ENCODE results near the gene B4GALT1.

B4GALT1 gene

GRCh38 chr9:33117796-33118195 lies 49.3 kb downstream of the B4GALT1 start:
- no peak for DNase-seq

GRCh38 chr9:33117306-33117705 lies 49.8 kb downstream of the B4GALT1 start:
- no peak for DNase-seq

GRCh38 chr9:33116860-33117259 lies 50.3 kb downstream of the B4GALT1 start:
- DNase-seq: no peak

GRCh38 chr9:33114746-33115145 lies 52.4 kb downstream of the B4GALT1 start:
- DNase-seq: no peak

GRCh38 chr9:33113799-33114547 lies 53.2 kb downstream of the B4GALT1 start:
- no peak for DNase-seq

- no peak for DNase-seq
These were observed 55.0 kb downstream of the B4GALT1 start for GRCh38 chr9:33112094-33112493.

GRCh38 chr9:33111631-33112030 lies 55.5 kb downstream of the B4GALT1 start:
- DNase-seq: no peak

GRCh38 chr9:33110686-33111085 lies 56.5 kb downstream of the B4GALT1 start:
- no peak for DNase-seq

- DNase-seq: no peak
These were observed 57.1 kb downstream of the B4GALT1 start for GRCh38 chr9:33109850-33110595.

GRCh38 chr9:33109097-33109496 lies 58.0 kb downstream of the B4GALT1 start:
- DNase-seq: no peak

GRCh38 chr9:33108472-33108871 lies 58.7 kb downstream of the B4GALT1 start:
- no peak for DNase-seq

GRCh38 chr9:33107762-33108161 lies 59.4 kb downstream of the B4GALT1 start:
- no peak for DNase-seq

- no peak for DNase-seq
These were observed 60.1 kb downstream of the B4GALT1 start for GRCh38 chr9:33106827-33107621.

- DNase-seq: no peak
These were observed 60.8 kb downstream of the B4GALT1 start for GRCh38 chr9:33106372-33106771.

- DNase-seq: no peak
These were observed 61.2 kb downstream of the B4GALT1 start for GRCh38 chr9:33105959-33106358.

GRCh38 chr9:33105504-33105903 lies 61.6 kb downstream of the B4GALT1 start:
- no peak for DNase-seq

GRCh38 chr9:33104401-33104800 lies 62.7 kb downstream of the B4GALT1 start:
- DNase-seq: no peak

GRCh38 chr9:33103501-33104281 lies 63.4 kb downstream of the B4GALT1 start:
- DNase-seq: no peak

- DNase-seq: no peak
These were observed 64.5 kb downstream of the B4GALT1 start for GRCh38 chr9:33102551-33103210.

GRCh38 chr9:33101104-33101951 lies 65.8 kb downstream of the B4GALT1 start:
- DNase-seq: no peak

- DNase-seq: no peak
These were observed 67.4 kb downstream of the B4GALT1 start for GRCh38 chr9:33099754-33100153.

Measured in retina (tissue), 1 donor.